Measurements from ENCODE around the gene PABPC1L.

PABPC1L gene

DNA sequence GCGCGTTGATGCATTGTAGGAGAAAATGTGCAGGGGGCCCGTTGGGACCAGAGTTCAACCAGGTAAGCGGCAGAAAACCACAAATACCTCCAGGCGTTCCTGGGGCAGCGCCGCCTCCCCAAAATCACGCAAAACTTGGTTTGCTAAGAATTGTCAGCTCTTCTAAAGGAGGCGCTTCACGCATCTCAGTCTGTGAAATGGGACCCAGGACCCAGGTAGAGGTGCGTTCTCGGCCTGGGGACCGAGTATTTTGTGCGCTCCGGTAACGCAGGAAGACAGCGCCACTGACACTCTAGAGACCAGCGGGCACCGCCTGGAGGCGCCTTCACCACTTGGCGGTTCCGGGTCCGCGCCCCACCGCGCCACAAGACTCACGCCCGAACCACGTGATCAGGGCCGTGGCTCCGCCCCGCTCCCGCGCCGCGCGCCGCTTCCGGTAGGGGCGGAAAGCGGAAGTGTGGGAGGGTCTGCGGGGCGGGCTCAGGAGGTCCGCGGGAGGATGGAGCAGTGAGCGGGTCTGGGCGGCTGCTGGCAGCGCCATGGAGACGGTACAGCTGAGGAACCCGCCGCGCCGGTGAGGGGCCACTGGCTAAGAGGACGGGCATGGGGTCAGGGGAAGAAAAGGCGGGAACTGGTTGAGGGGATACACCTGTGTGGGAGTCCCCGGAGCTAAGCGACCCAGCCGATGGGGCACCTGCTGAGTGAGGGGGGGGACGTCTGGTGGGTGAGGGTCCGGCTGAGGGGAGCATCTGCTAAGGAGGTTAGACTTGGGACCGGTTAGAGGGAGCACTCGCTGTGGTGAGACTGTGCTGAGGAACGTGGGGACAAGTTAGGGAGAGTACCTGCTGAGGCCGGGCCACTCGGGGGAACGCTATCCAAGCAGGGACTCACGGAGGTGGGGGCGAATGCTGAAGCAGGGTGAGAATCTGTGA, 56.4 kb downstream of the PABPC1L start, which contains the start of gene STK4:
Gene STK4 (plus strand): TSS at position 483 of the 932 bp plus-strand sequence. CDS start 57 bp downstream, at position 540.
- DNase-seq (ENCODE audit: low read depth in 1 of 2, low spot score in 1 of 2) = peak; percentile 84 to 97
- TF ChIP-seq JUND (IDR thresholded peaks at IDR 0.05; ENCODE audit: low read depth) = no peak
- in situ Hi-C loops (cut with HindIII; ENCODE audit: low pct_unique_long_range_greater_than_20kb, low sequenced_read_pairs) = no loop called here

GRCh38 chr20:44967207-44967807, 57.4 kb downstream of the PABPC1L start:
- DNase-seq (ENCODE audit: low read depth in 1 of 2, low spot score in 1 of 2) = no peak
- TF ChIP-seq JUND (IDR thresholded peaks at IDR 0.05; ENCODE audit: low read depth) = no peak

GRCh38 chr20:44969300-44969894, 59.5 kb downstream of the PABPC1L start:
- TF ChIP-seq JUND (IDR thresholded peaks at IDR 0.05; ENCODE audit: low read depth) = no peak
- in situ Hi-C loops (cut with HindIII; ENCODE audit: low pct_unique_long_range_greater_than_20kb, low sequenced_read_pairs) = no loop called here

More at GRCh38 chr20:44967207-44967807, 57.4 kb downstream of the PABPC1L start:
- in situ Hi-C loops (cut with HindIII; ENCODE audit: low pct_unique_long_range_greater_than_20kb, low sequenced_read_pairs) = no loop called here

DNA sequence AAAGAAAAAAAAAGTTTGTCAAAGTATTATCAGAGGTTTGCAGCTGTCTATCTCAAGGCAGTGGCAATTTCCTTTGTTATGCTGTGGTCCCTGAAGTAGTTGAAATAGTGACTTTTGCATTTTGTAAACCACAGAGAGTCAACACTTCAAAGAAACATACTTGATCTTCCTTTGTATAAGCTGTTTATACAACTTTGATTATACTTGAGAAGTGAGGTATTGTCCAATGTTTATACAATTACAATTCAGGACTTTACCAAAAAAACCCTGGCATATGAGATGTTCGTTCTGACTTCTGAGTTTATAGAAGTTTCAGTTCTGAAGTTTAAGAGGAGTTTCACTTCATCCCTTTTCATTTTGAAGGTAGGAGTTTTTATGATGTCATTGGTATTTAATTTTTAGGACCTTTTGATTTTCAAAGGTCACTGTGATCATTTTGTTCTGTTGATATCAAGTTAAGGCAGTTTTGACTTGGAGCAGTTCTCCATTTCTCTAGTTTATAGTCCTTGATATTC, 60.4 kb downstream of the PABPC1L start:
- no peak for DNase-seq (ENCODE audit: low read depth in 1 of 2, low spot score in 1 of 2)
- no peak for TF ChIP-seq JUND (IDR thresholded peaks at IDR 0.05; ENCODE audit: low read depth)
- in situ Hi-C loops (cut with HindIII; ENCODE audit: low pct_unique_long_range_greater_than_20kb, low sequenced_read_pairs) = no loop called here

More at GRCh38 chr20:44969300-44969894, 59.5 kb downstream of the PABPC1L start:
- DNase-seq (ENCODE audit: low read depth in 1 of 2, low spot score in 1 of 2) = no peak

DNA sequence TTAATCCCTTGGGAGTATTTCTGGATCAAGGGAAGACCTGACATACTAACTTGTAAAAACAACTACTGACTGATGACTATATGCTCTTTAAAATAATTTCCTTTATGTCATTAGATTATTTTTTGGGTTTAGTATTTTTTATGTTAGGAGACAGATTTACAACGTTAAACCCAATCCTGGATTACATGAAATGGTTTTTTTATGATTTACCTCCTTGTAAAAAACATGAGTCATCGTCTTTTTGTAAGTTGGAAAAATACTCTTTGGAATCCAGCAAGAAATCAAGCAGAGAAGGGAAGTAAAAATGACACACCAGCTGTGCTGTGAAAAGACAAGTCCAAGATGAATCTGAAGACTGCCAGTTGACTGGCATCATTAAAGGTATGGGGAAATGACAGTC, 63.2 kb downstream of the PABPC1L start:
- in situ Hi-C loops (cut with HindIII; ENCODE audit: low pct_unique_long_range_greater_than_20kb, low sequenced_read_pairs) = no loop called here
- DNase-seq (ENCODE audit: low read depth in 1 of 2, low spot score in 1 of 2) = no peak
- TF ChIP-seq JUND (IDR thresholded peaks at IDR 0.05; ENCODE audit: low read depth) = no peak

DNA sequence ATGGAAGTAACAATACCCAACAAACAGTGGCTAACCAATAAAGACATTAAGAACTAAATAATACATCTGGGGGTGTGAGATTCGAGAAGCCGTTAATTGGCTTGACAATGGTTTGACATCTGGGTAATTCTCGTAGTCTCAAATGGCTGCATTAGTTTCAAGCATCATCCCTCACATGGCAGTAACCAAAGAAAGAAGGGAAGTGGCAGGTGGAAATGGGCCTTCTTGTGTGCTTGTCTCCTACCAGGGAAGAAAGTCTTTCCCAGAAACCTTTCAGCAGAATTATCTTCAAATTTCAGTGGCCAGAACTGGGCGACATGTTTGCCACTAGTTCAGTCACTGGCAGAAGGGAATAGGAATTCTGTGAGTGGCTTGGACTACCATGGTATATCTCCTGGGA, 66.8 kb downstream of the PABPC1L start:
- DNase-seq (ENCODE audit: low read depth in 1 of 2, low spot score in 1 of 2) = no peak
- in situ Hi-C loops (cut with HindIII; ENCODE audit: low pct_unique_long_range_greater_than_20kb, low sequenced_read_pairs) = no loop called here
- no peak for TF ChIP-seq JUND (IDR thresholded peaks at IDR 0.05; ENCODE audit: low read depth)

- TF ChIP-seq JUND (IDR thresholded peaks at IDR 0.05; ENCODE audit: low read depth) = no peak
- DNase-seq (ENCODE audit: low read depth in 1 of 2, low spot score in 1 of 2) = no peak
- in situ Hi-C loops (cut with HindIII; ENCODE audit: low pct_unique_long_range_greater_than_20kb, low sequenced_read_pairs) = no loop called here
These were observed 69.3 kb downstream of the PABPC1L start for GRCh38 chr20:44979090-44979621.

DNA sequence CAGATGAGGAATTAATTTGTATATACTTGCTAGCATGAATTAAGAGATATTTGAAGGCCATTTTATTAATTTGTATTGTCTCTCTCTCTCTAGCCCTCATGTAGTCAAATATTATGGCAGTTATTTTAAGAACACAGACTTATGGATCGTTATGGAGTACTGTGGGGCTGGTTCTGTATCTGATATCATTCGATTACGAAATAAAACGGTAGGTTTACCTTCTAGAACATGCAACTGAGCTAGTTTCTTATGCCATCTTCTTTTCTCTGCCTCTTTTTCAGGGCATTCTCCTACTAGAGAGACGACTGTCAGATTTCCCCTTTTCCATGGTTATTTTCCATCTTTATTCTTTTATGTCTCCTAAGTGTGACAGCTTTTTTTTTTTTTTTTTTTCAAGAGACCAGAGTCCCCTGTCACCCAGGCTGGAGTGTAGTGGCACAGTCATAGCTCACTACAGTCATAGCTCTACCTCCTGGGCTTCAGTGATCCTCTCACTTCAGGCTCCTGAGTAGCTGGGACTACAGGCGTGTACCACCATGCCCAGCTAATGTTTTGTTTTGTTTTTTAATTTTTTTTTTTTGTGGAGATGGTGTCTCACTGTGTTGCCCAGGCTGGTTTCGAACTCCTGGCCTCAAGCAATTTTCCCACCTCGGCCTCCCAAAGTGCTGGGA, 72.0 kb downstream of the PABPC1L start:
- in situ Hi-C loops (cut with HindIII; ENCODE audit: low pct_unique_long_range_greater_than_20kb, low sequenced_read_pairs) = no loop called here
- TF ChIP-seq JUND (IDR thresholded peaks at IDR 0.05; ENCODE audit: low read depth) = no peak
- no peak for DNase-seq (ENCODE audit: low read depth in 1 of 2, low spot score in 1 of 2)

- in situ Hi-C loops (cut with HindIII; ENCODE audit: low pct_unique_long_range_greater_than_20kb, low sequenced_read_pairs) = no loop called here
- no peak for DNase-seq (ENCODE audit: low read depth in 1 of 2, low spot score in 1 of 2)
- TF ChIP-seq JUND (IDR thresholded peaks at IDR 0.05; ENCODE audit: low read depth) = no peak
These were observed 73.3 kb downstream of the PABPC1L start for GRCh38 chr20:44983093-44983674.

DNA sequence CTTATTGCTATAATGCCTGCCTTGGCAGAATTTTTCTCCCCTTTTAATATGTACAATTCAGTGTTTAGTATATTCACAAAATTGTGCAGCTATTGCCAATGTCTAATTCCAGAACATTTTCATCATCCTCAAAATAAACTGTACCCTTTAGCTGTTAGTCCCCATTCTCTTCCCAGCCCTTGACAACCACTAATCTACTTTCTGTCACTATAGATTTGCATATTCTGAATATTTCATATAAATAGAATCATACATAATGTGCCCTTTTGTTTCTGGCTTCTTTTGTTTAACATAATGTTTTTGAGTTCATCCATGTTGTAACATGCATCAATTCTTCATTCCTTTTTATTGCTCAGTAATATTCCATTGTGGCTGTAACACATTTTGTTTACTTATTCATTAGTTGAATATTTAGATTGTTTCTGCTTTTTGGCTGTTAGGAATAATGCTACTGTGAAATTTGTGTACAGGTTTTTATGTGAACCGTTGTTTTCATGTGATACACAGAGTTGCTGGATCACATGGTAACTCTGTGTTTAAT, 78.8 kb downstream of the PABPC1L start:
- no peak for DNase-seq (ENCODE audit: low read depth in 1 of 2, low spot score in 1 of 2)
- no peak for TF ChIP-seq JUND (IDR thresholded peaks at IDR 0.05; ENCODE audit: low read depth)
- in situ Hi-C loops (cut with HindIII; ENCODE audit: low pct_unique_long_range_greater_than_20kb, low sequenced_read_pairs) = no loop called here
